Sigmoid colon (tissue), 4 donors: ENCODE measurements around the gene NKAIN4.

Experiments used
- CTCF ChIP-seq, 4 experiments: fragments of 450-650 bp in 3 of 4; fragments of 200-600 bp in 1 of 4; IDR thresholded peaks; one replicate each; pipeline ENCODE4 v1.5.1; 2016 to 2019; ENCODE audit warnings: antibody characterized with exemption in 4 of 4, mild to moderate bottlenecking in 3 of 4, moderate library complexity in 2 of 4
- EP300 ChIP-seq, 4 donors: sonication (generic); formaldehyde crosslinking; IDR thresholded peaks; one replicate each; pipeline ENCODE4 v1.6.1; 2017; ENCODE audit warnings: antibody characterized with exemption in 4 of 4
- POLR2A ChIP-seq, 2 donors: fragments of 450-650 bp; IDR thresholded peaks; one replicate each; pipeline ENCODE4 v1.6.1; 2016; ENCODE audit warnings: antibody characterized with exemption in 2 of 2, mild to moderate bottlenecking in 2 of 2, moderate library complexity in 2 of 2
- POLR2AphosphoS5 ChIP-seq, 4 donors: sonication (generic); formaldehyde crosslinking; IDR thresholded peaks; one replicate each; pipeline ENCODE4 v1.6.1; 2017; ENCODE audit warnings: antibody characterized with exemption in 4 of 4

DNA sequence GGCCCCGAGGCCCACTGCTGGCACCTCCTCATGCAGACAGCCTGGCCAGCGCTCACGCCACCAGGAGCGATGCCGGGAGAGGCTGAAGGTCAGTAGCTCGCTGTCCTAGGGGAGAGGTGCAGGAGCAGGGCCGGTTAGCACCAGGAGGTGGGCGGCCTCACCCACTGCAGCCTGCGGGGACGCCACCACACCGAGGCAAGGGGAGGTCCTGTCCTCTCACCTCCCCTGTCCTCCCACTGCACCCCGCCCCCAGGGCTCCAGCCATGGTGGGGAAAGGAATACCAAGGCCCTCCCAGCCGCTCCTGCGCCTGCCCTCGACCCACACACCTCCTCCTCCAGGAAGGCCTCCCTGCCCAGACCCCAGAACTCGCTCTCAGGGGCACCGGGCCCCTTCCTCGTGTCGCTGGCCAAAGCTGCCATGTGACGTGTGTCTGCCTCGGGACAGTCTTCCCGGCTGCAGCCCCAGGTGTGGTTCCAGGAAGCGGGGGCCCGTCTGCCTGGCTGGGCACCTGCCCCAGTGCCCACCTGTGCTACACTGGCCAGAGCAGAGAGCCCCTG, 6.5 kb downstream of the NKAIN4 start:
- TF ChIP-seq CTCF (IDR thresholded peaks at IDR 0.05) = no peak
- no peak for TF ChIP-seq POLR2A (IDR thresholded peaks at IDR 0.05)
- no peak for TF ChIP-seq POLR2AphosphoS5 (IDR thresholded peaks at IDR 0.05)
- TF ChIP-seq EP300 (IDR thresholded peaks at IDR 0.05) = no peak
